GM12801 (cell line): ENCODE data around the gene ADAMTSL1.

Experiments
- TF ChIP-seq, protein P1 (sequence below): IDR thresholded peaks from one replicate; pipeline ENCODE4 v1.5.1; 2011; ENCODE audit warnings: control low read depth; ENCODE audit not compliant: insufficient read length; ENCODE audit errors: extremely low read depth

ADAMTSL1 gene

DNA sequence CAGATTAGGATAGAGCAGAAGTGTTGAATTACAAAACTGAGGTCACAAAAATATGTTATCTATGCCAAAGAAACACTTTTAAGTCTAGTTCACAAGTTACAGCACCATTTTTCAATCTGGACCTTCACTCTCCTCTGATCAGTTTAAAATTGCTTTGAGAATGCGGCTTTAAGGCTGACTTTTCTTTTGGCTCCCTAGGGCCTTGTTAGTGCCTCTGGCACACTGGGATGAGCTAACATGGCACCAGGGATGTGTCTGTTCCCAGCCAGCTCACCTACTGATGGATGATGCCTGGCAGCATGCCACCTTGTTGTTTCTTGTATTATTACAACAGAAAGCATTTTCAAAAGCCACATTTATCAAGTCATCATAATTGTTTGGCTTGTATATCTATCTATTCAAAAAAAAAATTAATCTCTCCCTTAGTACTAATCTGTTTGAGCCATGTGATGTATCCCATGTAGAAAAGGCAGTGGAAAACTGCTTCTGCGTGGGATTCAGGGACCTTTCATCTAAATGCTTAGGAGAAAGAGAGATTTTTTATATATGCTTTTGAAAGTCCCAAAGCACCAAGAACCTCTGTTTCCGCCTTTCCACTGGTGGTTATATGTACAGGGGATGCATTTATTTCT lies 46.6 kb downstream of the ADAMTSL1 start:
- TF ChIP-seq, protein P1, sequence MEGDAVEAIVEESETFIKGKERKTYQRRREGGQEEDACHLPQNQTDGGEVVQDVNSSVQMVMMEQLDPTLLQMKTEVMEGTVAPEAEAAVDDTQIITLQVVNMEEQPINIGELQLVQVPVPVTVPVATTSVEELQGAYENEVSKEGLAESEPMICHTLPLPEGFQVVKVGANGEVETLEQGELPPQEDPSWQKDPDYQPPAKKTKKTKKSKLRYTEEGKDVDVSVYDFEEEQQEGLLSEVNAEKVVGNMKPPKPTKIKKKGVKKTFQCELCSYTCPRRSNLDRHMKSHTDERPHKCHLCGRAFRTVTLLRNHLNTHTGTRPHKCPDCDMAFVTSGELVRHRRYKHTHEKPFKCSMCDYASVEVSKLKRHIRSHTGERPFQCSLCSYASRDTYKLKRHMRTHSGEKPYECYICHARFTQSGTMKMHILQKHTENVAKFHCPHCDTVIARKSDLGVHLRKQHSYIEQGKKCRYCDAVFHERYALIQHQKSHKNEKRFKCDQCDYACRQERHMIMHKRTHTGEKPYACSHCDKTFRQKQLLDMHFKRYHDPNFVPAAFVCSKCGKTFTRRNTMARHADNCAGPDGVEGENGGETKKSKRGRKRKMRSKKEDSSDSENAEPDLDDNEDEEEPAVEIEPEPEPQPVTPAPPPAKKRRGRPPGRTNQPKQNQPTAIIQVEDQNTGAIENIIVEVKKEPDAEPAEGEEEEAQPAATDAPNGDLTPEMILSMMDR: no peak

DNA sequence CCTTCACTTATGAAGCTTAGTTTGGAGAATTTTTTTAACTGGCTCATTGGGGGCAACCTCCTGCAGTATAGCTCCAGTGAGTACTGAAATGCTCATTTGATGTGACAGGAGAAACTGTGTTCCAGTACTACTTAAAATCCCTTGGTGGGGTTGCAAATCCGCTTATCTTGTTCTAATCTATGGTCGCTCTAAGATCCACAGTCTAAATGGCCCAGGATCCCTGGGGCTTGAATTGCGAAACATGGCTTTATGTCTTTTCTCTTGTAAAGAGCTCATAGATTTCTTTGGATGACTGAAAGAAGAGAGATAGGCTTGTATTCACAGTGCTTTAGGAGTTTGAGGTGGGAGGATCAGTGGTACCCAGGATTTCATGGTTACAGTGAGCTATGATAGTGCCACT lies 52.7 kb downstream of the ADAMTSL1 start:
- TF ChIP-seq, protein P1: no peak

DNA sequence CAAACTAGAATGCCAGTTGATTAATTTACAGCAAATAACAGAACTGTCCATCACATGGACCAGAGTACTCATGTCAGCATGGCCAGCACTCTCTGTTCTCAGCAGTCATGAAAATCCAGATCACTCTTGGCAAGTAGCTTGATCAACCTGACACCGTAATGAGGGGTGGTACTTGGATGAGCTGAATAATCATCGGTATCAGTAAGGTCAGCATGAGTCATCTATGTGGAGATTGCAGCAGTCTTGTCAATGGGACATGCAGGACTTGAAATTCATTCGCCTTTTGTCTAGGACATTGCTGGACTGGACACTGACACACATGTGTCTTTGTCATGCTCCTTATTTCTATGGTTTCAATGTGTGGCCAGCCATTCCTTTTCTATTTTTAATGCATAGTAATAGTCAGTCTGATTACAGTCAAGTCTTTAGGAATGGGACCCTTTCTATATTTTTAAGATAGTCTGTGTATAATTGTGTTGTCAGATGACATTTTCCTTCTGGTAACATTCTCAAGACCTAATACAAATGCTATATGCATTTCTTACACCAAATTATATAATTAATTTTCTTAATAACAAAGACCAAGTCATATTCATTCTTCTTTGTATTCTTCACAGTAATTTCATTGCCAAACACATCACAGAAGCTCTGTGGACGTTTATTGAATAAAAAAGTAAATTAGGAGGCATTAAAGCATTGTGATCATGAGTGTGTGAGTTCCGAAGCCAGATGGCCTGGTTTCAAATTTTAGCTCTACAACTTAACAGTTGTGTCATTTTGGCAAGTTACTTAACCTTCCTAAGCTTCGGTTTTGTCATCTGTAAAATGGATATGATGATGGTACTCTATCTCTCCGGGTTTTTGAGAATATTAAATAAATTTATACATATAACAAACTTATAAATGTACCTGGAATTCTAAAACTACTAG lies 57.4 kb downstream of the ADAMTSL1 start:
- TF ChIP-seq, protein P1: no peak

DNA sequence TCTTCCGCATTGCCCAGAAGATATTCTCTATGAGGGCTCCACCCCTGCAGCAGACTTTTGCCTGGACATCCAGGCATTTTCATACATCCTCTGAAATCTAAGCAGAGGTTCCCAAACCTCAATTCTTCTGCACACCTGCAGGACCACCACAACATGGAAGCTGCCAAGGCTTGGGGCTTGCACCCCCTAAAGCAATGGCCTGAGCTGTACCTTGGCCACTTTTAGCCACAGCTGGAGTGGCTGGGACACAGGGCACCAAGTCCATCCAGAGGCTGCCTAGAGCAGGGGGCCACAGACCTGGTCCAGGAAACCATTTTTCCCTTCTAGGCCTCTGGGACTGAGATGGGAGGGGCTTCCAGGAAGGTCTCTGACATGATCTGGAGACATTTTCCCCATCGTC lies 60.7 kb downstream of the ADAMTSL1 start:
- TF ChIP-seq, protein P1: no peak

DNA sequence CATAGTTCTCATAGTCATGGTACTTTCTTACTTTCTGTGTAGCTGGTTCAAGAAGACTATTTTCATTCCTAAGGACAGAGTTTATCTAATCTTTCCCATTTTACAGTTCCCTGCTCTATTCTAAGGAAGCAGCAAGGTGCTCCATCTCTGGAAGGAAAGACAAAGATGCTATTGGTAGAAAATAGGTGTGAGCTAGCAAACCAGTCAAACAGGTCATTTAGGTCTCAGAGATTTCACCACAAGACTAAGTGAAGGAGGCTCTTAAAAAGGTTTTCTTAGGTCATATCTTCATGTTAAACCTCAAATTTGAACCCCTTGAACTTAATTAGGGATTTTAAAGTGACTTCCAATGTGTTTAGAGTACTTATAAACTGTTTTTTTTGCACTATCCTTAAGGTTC lies 62.6 kb downstream of the ADAMTSL1 start:
- TF ChIP-seq, protein P1: no peak

DNA sequence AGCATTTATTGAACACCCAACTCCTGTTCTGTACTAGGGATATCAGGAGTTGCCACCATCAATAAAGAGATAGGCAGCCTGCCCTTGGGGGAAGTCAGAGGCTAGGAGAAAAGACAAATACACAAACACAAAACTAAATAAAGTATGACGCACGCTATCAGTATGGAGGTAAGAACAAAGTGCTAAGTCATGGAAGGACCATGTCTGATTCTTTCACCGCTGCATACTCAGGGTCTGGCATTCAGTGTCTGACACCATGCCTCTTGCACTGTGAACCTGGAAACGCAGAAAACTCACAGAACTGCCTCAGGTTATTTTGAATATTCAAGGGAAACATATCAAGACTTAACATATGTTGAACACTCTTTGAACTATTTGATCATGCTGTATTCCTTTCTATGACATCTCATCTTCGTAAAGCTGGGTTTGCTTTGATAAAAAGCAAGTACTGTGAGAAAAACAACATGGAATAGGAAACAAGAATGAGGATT lies 65.3 kb downstream of the ADAMTSL1 start:
- TF ChIP-seq, protein P1: no peak

DNA sequence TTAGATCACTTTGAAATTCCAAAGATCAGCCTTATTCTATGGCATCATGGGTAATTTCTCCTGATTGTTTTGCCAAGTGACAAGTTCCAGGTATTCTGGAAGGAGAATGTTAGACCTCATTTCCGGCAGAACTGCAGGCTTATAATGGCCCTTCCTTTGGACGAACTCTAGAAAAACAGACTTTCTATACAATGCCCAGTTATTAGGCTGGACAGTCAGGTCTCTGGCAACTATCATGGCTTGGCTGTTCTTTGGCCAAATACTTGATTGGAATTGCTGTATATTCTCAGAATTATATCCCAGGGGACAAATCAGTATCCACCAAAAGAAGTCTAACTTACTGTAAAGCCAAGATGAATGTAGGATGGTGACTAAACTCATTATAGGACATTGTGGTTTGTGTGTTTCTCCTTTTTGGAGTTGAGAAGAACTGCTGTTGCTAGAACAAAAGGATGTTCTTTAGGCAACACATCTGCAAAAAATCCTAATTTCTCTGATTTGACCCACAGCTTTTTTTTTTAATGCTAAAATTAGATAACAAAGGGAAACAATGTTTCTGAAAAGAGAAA lies 69.0 kb downstream of the ADAMTSL1 start:
- TF ChIP-seq, protein P1: no peak
